Eye (tissue), 1 donor: ENCODE measurements around the gene HSFX3.
"Not testable (repeated sequence)": the region's sequence is repeated elsewhere in the genome, so short reads cannot be mapped to it uniquely, and the experiment has no call there.

Experiments used
- DNase-seq: peaks from one replicate; pipeline ENCODE4 v3.0.0-alpha.2; 2015

Gene HSFX3

DNA sequence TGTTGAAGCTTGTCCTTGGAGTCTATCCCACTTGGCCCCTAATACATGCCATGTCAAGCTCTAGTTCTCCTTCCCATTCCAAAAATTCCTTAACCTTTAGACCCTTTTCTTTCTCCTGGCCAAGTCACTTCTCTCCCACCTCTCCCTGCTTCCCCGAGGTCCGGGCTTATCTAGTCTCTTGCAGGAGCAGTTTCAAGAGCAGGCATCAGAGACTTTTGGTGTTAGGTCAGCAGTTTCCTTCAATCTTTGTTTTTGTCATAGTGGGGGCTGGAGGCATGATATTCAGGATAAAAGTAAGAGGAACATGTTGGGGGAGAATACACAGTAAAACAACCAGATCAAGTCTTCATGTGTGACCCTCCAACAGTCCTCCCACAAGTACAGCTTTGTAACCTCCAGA is 33.1 kb downstream of the HSFX3 start:
- DNase-seq = no peak

DNA sequence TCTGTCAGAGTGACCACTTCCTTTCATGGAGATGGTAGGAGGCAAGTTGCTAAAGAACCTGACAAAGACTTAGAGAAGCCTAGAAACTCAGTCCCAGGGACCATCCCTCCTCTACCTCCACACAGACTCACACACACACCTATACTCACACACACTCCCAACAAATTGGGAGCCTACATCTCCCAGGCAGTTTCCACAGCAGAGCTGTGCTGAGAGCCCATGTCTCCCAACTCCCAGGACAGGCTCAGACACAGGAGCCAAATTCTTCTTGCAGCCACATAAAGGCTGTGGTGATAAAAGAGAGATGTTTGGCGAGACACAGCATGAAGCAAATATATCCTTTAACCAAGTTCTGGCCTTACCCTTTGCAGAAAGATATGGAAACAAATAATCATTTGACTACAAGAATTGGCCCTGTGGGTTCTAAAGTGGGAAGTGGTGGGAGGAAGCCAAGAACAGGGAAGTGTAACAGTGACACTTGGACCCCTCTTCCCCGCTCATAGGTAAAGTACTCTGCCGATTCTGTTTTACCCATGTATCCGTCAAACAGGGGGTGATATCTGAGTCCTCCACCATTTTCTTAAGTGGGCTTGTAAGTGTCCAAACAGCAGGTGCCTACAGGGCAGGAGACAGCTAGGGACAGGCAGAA is 33.6 kb downstream of the HSFX3 start:
- DNase-seq = no peak

DNA sequence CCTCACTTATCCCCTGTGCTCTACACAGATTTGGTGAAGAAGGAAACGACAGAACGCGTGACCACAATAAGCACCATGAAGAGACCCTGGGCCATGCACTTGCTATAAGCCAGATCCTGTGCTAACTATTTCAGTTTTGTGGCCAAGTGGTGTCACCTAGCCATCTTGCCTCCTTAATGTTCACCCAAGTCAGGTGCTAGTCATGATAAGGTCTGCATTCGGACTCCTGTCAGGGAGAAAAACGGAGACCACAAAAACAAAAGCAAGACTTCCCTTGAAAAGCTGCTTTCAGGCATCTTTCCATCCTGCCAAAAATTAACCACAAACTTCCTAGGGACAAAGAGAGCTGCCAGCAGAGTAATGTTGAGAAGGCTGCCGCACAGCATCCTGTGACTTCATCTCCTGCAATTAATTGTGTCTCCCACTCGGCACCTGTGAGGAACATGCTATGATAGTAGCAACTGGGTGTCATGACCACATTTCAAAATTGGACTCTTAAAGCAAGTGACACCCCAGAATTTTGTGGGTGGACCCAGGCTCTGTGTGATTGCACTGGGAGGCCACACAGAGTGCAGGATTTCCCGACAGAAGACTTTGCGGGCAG is 35.8 kb downstream of the HSFX3 start:
- DNase-seq = no peak

DNA sequence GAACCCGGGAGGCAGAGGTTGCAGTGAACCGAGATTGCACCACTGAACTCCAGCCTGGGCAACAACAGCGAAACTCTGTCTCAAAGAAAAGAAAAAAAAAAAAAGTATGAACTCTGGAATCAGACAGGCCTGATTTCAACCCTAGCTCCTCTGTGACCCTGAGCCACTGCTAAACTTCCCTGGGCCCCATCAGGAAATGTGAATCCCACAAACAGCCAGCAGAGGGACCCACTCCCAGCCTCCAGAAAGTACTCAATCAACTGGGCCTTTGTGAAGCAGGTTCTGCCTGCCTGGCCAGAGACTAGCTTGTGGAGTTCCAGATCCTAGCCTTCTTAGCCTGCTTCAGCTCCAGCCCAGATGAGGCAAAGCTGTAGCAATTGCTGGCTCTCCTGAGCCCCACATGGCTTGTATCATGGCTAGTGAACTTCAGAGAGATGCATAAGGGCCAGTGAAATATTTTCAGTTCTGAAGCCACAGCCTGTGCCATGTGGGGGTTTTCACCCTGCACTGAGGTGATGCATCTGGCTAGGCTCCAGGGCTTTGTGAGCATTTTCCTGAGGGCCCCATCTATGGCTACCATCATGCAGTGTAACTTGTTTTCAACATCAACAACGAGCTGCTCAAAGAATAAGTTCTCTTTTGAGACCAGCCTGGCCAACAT is 37.4 kb downstream of the HSFX3 start:
- peak; percentile 73 for DNase-seq

DNA sequence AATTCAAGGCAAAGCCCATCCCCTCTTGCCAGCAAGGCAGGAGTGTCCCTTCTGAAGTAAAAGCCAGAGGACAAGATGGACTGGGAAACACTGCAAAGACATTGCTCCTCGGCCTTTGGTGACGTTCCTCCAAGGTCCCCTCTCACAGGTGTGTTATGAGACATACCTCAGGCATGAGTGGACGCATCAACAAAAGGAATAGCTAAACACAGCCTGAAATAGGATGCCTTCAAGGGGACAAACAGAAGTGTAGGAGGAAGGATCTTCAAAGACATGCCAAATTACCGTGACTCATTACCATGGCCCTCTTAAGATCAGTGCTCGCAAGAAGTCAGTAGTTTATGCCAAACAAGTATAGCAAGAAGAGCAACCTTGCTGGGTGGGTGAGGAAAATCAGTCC is 38.6 kb downstream of the HSFX3 start:
- DNase-seq = no peak

DNA sequence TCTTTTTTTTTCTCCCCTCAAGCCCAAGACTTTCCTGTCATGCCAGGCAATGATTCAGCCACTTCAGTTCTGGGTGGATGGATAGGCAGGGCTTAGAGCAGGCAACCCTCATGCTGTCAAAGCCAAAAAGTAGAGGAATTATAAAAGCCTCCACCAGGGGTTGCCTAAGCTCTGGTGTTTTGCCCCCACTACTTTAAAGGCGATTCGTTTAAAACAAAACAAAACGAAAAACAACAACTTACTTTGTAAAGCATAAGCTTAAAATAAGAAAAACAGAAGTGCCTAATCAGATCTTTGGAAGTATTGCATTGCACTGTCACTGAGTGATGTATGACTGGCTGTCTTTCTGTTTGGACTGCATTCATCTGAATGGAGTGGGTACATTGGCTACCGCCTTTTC is 39.3 kb downstream of the HSFX3 start:
- DNase-seq = no peak

DNA sequence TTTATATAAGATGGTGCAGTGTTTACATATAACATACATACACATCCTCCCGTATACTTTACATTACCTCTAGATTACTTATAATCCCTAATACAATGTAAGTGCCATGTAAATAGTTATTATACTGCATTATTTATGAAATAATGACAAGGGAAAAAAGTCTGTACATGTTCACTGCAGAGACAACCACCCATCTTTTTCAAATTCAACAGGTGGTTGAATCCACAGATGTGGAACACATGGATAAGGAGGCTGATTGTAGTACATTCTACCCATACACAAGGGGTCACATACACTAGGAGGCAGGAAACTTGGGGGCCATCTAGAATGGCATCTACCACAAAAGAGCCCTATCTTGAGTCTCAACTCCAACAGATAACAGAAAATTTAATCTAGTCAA is 41.3 kb downstream of the HSFX3 start:
- no peak for DNase-seq

DNA sequence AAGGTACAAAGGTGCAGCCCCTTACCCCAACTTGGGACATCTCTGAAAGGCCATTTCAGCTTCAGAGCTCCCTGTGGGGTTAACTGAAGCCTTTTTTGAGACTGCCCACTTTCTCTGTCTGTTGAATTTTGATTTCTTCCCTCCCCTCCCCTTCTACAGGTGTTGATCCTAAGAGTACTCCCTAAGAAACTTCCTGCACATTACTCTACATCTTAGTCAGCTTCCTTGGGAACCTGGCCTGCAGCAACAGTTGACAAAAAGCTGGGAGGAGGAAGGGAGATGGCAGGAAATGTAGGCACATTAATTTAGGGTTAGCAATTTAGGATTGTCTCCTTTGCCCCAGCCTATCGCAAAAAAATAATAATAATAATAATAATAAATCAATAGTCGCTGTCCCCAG is 43.4 kb downstream of the HSFX3 start:
- DNase-seq = no peak

DNA sequence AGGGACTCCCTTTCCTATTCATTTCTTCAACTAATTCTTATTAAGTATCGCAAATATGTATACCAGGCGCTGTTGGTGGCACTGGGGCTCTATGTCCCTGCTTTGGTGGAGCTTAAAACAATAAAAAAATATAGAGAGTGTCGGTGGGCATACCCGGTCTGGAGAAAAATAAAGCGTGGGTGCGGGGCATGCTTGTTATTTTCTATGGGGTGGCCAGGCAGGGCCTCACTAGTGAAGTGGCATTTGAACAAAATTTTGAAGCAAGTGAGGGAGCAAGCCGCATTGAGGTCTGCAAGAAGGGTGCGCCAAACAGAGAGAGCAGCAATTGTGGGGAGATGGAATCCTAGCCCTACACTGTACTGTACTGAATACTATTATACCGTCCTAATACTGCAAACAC is 44.1 kb downstream of the HSFX3 start:
- DNase-seq = no peak

DNA sequence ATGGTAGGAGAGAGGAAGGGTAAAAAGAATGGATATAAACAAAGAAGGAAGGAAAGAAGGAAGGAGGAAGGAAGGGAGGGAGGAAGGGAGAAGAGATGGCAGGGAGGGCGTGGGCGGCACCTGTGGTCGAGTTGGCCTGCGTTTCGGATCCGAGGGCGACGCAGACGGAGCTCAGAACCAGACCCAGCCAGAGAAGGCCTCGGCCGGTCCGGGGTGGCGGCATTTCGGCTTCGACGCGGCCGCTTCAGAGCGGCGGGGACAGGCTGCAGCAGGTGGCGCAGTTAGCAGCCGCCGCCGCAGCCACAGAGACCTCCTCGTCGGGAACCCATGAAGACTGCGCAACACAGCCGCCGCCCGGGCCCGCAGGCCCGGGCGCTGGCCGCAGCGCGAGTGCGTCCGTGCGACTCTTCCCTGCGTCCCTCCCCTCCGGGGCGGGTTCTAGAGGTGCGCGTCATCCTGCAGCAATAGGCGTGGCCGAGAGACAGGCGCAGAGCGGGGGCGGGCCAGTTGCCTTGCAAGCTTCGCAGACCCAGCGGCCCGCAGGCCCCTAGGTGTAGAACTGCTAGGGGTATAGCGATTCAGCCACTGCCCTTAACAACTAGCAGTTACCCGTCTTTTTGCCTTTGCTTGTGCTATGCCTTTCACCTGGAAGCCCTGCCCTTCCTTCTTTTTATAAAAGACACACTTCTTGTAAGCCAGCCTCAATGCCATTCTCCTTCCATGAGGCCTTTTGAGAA is 44.6 kb downstream of the HSFX3 start, which contains the start of gene IDS:
IDS (minus strand) TSS at position 392 of the 737 bp plus-strand sequence; CDS start at position 223, 169 bp downstream.
- DNase-seq = peak; percentile 94

DNA sequence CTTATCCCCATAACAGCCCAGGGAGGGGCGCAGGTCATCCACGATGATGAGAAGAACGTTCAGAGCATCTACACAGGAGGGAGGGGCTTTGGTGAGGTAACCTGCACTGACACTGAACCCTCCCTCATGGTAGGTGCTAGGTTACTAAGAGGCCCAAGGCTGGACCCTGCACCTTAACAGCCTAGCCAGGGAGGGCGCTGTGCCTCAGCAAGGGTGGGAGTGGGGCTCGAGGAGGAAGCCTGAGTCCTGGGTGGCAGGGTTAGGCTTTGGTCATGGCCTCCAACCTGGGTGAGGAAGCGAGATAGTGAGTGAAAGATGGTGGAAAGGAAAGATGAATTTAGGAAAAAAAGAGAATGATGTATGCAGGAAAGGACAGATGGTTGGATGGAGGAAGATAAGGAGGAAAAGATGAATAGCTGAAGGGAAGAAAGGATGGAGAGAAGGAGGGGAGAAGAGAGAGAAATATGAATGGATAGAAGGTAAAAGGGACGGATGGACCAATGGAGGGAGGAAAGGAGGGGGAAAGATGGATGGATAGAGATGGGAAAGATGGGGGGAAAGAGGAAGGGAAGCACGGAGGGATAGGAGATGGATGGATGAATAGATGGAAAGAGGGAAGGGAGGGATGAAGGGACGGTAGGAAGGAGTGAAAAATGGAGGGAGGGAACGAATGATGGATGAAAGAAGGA is 45.4 kb downstream of the HSFX3 start:
- DNase-seq = peak; percentile 48

DNA sequence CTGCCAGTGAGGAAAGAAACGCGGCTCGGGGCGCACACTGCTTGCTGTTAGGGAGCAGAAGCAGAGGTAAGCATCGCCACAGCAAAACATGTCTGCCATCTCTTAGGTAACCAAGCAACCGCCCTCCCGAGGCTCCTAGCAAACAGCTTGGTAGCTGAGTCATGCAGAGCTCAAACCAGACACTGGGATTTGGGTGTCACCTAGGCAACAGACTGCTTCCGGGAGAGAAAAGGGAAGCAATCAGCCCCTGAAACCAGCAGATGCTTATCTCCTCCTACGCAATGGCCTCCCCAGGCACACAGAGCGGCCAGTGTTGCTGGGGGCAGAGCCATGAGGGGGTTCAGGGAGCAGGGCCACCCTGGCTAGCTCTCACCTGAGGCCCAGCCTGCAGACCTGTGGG is 46.3 kb downstream of the HSFX3 start:
- DNase-seq = not testable (repeated sequence)

DNA sequence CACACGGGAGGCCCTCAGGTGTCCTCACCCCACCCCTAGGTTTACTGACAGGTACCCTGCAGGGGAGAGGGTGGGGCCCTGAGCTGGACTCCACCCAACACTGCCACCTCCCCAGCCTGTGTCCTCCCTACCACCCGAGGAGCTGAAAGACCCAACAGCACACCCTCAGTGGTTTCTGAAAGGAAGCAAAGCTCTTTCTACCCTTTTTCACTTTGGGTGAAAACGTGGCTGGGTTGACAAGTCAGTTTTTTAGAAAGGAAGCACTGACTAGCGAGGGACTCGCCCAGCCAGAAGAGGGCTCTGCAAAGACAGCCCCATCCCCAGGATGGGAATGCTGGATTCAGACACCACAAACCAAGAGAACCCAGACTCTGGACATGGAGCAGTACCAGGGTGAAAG is 46.8 kb downstream of the HSFX3 start:
- not testable (repeated sequence) for DNase-seq

DNA sequence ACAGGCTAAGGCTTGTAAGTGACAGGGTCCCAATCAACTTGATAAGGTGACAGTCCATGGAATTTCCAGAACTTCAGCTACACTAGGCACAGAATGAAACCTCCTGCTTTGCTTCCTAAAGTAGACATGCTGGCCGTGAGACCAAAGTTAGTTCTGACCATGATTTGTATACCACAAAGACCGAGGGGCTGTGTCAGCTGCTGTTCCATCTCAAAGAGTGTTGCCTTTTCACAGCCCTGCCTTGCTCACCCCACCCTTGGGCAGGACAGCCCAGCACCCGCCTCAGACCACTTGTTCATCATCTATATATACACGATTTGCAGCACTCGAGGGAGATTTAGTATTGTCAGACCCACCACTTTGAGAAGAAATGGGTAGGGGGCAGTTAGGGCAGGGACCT is 50.0 kb downstream of the HSFX3 start:
- no peak for DNase-seq

DNA sequence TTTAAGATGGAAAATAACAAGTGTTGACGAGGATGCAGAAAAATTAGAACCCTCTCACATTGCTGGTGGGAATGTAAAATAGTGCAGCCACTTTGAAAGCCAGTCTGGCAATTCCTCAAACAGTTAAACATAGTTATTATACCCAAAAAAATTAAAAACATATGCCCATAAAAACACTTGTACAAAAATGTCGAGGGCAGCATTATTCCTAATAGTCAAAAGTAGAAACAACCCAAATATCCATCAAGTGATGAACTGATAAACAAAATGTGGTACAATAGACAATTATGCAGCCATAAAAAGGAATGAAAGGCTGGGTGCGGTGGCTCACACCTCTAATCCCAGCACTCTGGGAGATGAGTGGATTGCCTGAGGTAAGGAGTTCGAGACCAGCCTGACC is 51.0 kb downstream of the HSFX3 start:
- no peak for DNase-seq
